Endothelial cell of umbilical vein (primary cell): ENCODE measurements around the gene C6orf141.

Experiments used
- EZH2 ChIP-seq: IDR thresholded peaks from 2 replicates; pipeline ENCODE4 v1.6.1; 2012; ENCODE audit warnings: borderline replicate concordance, low read depth, mild to moderate bottlenecking, moderate library complexity, low read length, inconsistent platforms; ENCODE audit not compliant: severe bottlenecking
- FOS ChIP-seq: IDR thresholded peaks from 2 replicates; pipeline ENCODE4 v1.6.1; 2011; ENCODE audit warnings: mild to moderate bottlenecking, low read length, moderate library complexity, borderline replicate concordance; ENCODE audit not compliant: insufficient read depth
- POLR2A ChIP-seq: IDR thresholded peaks from 2 replicates; pipeline ENCODE4 v1.6.1; 2012; ENCODE audit warnings: low read depth, mild to moderate bottlenecking, control low read depth, low read length
- POLR2AphosphoS5 ChIP-seq: IDR thresholded peaks from 2 replicates; pipeline ENCODE4 v1.6.1; 2012; ENCODE audit warnings: low read depth, mild to moderate bottlenecking, control low read depth, low read length, moderate library complexity; ENCODE audit not compliant: insufficient read depth
- TF ChIP-seq, protein P1 (sequence below), 2 donors: IDR thresholded peaks; 1 replicate in 1 of 2; 2 replicates in 1 of 2; pipeline ENCODE4 v1.5.1; 2011; ENCODE audit warnings: low read length in 2 of 2, mild to moderate bottlenecking in 2 of 2, moderate library complexity in 2 of 2, control low read depth in 1 of 2, inconsistent platforms in 1 of 2, low read depth in 1 of 2; ENCODE audit not compliant: insufficient read depth in 1 of 2; ENCODE audit errors: extremely low read depth in 1 of 2
- TF ChIP-seq, protein P2 (sequence below): IDR thresholded peaks from 2 replicates; pipeline ENCODE4 v1.6.1; 2011; ENCODE audit not compliant: insufficient read depth, insufficient read length

DNA sequence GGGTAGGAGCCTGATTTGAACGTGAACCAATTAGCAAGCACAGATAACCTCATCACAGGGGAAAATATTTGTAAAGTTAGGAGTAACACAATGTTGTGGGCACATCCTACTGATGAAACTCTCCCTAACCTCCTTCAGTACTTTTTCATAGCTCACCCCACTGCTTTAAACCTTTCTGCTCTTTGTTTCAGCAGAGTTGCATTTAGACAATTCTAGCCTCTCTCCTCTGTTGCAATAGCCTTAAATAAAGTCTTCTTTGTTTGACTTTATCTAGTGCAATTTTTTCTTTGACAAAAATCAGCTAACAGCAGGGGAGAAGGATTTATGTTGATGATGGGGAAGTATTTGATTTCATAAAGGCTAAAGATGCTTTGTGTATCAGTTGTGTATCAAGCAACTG, 14.1 kb downstream of the C6orf141 start:
- TF ChIP-seq, protein P1, sequence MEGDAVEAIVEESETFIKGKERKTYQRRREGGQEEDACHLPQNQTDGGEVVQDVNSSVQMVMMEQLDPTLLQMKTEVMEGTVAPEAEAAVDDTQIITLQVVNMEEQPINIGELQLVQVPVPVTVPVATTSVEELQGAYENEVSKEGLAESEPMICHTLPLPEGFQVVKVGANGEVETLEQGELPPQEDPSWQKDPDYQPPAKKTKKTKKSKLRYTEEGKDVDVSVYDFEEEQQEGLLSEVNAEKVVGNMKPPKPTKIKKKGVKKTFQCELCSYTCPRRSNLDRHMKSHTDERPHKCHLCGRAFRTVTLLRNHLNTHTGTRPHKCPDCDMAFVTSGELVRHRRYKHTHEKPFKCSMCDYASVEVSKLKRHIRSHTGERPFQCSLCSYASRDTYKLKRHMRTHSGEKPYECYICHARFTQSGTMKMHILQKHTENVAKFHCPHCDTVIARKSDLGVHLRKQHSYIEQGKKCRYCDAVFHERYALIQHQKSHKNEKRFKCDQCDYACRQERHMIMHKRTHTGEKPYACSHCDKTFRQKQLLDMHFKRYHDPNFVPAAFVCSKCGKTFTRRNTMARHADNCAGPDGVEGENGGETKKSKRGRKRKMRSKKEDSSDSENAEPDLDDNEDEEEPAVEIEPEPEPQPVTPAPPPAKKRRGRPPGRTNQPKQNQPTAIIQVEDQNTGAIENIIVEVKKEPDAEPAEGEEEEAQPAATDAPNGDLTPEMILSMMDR (IDR thresholded peaks at IDR 0.05; ENCODE audit: extremely low read depth in 1 of 2, insufficient read depth in 1 of 2, low read depth in 1 of 2, low read length in 2 of 2) = no peak
- no peak for TF ChIP-seq POLR2A
- TF ChIP-seq EZH2 = no peak
- no peak for TF ChIP-seq FOS
- no peak for TF ChIP-seq POLR2AphosphoS5
- TF ChIP-seq, protein P2, sequence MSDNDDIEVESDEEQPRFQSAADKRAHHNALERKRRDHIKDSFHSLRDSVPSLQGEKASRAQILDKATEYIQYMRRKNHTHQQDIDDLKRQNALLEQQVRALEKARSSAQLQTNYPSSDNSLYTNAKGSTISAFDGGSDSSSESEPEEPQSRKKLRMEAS = no peak
